ENCODE measurements around the gene DERL2. TPM values are rescaled to one million over a fixed set of nuclear protein-coding genes. Genes with fewer than 3 reads are reported as not detected.

DERL2 gene
- total and polyA plus RNA-seq, 2 donors (not counting 1 experiment from before 2014, with no cell fraction given): 34.8 to 74.2 TPM

- no peaks in the 10 kb centered on the region for H3K27me3 Mint-ChIP-seq
- no peaks in the 10 kb centered on the region for H3K4me1 ChIP-seq (ENCODE audit: control insufficient read depth in 2 of 2, insufficient read depth in 2 of 2, low read length in 2 of 2)
- DNase-seq: no peak
- no peak overlapping the region for H3K4me2 ChIP-seq (replicated peaks; ENCODE audit: low read depth, low read length, poor library complexity, severe bottlenecking)
- H3K9me3 Mint-ChIP-seq (ENCODE audit: insufficient read depth): no peaks in the 10 kb centered on the region
- intact Hi-C loops (cut with micrococcal nuclease): no loop called here
- no peak overlapping the region for H3K9ac ChIP-seq (ENCODE audit: low read length)
- H2AFZ ChIP-seq (ENCODE audit: insufficient read depth, low read depth, low read length, poor library complexity, severe bottlenecking): no peak overlapping the region
- peaks cover 4 to 66% of the 10 kb centered on the region in 2 experiments for H3K36me3 ChIP-seq (replicated peaks in 1 of 2; ENCODE audit: control extremely low read depth in 1 of 2, control insufficient read depth in 1 of 2, extremely low read depth in 1 of 2, insufficient read depth in 2 of 2, low read length in 1 of 2)
- 98% methylated on average over 10 of the region's 12 CpGs for WGBS (ENCODE audit: insufficient coverage)
- no peak overlapping the region for H3K4me3 Mint-ChIP-seq
- H3K4me1 Mint-ChIP-seq: no peaks in the 10 kb centered on the region
- H3K9me3 ChIP-seq (ENCODE audit: control extremely low read depth in 1 of 3, control insufficient read depth in 2 of 3, insufficient read depth in 1 of 3, low read length in 2 of 3): no peaks in the 10 kb centered on the region
- H3K27ac ChIP-seq (ENCODE audit: low read length in 2 of 2): no peak overlapping the region
- H3K79me2 ChIP-seq (ENCODE audit: control insufficient read depth, insufficient read depth, low read length): no peaks in the 10 kb centered on the region
- no peak for ATAC-seq (ENCODE audit: low read depth)
- CTCF ChIA-PET: no interaction called here
- no peak overlapping the region for H3K4me3 ChIP-seq (ENCODE audit: control extremely low read depth in 1 of 5, extremely low read depth in 1 of 5, insufficient read depth in 1 of 5, low read depth in 2 of 5, low read length in 4 of 5)
- TF ChIP-seq EZH2 (IDR thresholded peaks at IDR 0.05; ENCODE audit: borderline replicate concordance, insufficient read depth, low read depth, low read length, poor library complexity, severe bottlenecking): no peak
- TF ChIP-seq CTCF (IDR thresholded peaks at IDR 0.05): no peak
- no peak overlapping the region for H3K27ac Mint-ChIP-seq
- POLR2A ChIA-PET: no interaction called here
- H4K20me1 ChIP-seq (ENCODE audit: control insufficient read depth, insufficient read depth, low read length, poor library complexity, severe bottlenecking): no peaks in the 10 kb centered on the region
- no peaks in the 10 kb centered on the region for H3K27me3 ChIP-seq (replicated peaks in 1 of 4; ENCODE audit: control extremely low read depth in 1 of 4, control insufficient read depth in 3 of 4, insufficient read depth in 4 of 4, low read length in 3 of 4)
Measured at GRCh38 chr17:5530265-5531084, 44.5 kb upstream of the DERL2 start.

DNA sequence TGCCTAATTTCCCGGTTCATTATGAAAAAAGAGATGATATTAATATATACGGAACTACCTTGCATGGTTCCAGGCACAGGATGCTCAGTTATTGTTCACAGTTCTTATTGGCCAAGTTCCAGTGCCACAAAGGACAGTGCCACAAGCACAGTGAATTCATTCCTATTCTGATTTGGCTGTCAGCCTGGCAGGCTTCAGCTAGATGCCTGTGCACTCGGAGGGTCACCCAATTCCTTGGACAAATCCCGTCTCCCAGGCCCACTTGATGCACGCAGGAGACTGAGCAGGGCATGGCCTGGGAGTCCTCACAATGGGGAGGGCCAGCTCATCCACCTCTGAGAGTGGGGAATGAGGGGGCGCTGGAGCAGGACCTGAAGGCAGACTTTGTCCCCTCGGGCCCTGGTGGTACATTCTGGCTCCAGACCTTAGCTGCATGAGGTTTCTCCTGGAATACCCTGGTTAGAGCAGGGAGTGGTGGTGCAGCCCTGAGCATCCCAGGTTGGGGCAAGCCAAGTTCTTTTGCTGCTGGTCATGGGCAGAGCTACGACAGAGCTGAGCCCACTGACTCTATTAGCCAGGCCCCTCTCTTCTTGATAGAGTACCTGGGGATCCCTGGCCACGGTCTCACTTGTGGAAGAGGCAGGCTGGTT, 41.7 kb upstream of the DERL2 start:
- H2AFZ ChIP-seq (ENCODE audit: insufficient read depth, low read depth, low read length, poor library complexity, severe bottlenecking): no peak overlapping the region
- ChIA-PET CTCF (no interaction called here), POLR2A (no interaction called here)
- Mint-ChIP-seq H3K9me3 (ENCODE audit: insufficient read depth) (no peaks in the 10 kb centered on the region), H3K4me3 (no peak overlapping the region), H3K27me3 (no peaks in the 10 kb centered on the region), H3K4me1 (no peaks in the 10 kb centered on the region), H3K27ac (no peak overlapping the region)
- 99% methylated on average over 7 of the region's 9 CpGs for WGBS (ENCODE audit: insufficient coverage)
- no peaks in the 10 kb centered on the region for H3K9me3 ChIP-seq (ENCODE audit: control extremely low read depth in 1 of 3, control insufficient read depth in 2 of 3, insufficient read depth in 1 of 3, low read length in 2 of 3)
- no peak overlapping the region for H3K4me2 ChIP-seq (replicated peaks; ENCODE audit: low read depth, low read length, poor library complexity, severe bottlenecking)
- H3K79me2 ChIP-seq (ENCODE audit: control insufficient read depth, insufficient read depth, low read length): no peaks in the 10 kb centered on the region
- H3K4me3 ChIP-seq (ENCODE audit: control extremely low read depth in 1 of 5, extremely low read depth in 1 of 5, insufficient read depth in 1 of 5, low read depth in 2 of 5, low read length in 4 of 5): no peak overlapping the region
- intact Hi-C loops (cut with micrococcal nuclease): no loop called here
- no peak overlapping the region for H3K9ac ChIP-seq (ENCODE audit: low read length)
- no peak for DNase-seq
- no peaks in the 10 kb centered on the region for H3K4me1 ChIP-seq (ENCODE audit: control insufficient read depth in 2 of 2, insufficient read depth in 2 of 2, low read length in 2 of 2)
- H3K27me3 ChIP-seq (replicated peaks in 1 of 4; ENCODE audit: control extremely low read depth in 1 of 4, control insufficient read depth in 3 of 4, insufficient read depth in 4 of 4, low read length in 3 of 4): no peaks in the 10 kb centered on the region
- TF ChIP-seq CTCF (IDR thresholded peaks at IDR 0.05) (no peak), EZH2 (IDR thresholded peaks at IDR 0.05; ENCODE audit: borderline replicate concordance, insufficient read depth, low read depth, low read length, poor library complexity, severe bottlenecking) (no peak)
- H3K27ac ChIP-seq (ENCODE audit: low read length in 2 of 2): no peak overlapping the region
- H4K20me1 ChIP-seq (ENCODE audit: control insufficient read depth, insufficient read depth, low read length, poor library complexity, severe bottlenecking): no peaks in the 10 kb centered on the region
- ATAC-seq (ENCODE audit: low read depth): no peak
- H3K36me3 ChIP-seq (replicated peaks in 1 of 2; ENCODE audit: control extremely low read depth in 1 of 2, control insufficient read depth in 1 of 2, extremely low read depth in 1 of 2, insufficient read depth in 2 of 2, low read length in 1 of 2): peaks cover 2 to 71% of the 10 kb centered on the region in 2 experiments

All from B cell (primary cell).